Measurements from ENCODE around the gene PSMB4. TPM values are rescaled to one million over a fixed set of nuclear protein-coding genes. Genes with fewer than 3 reads are reported as not detected.
"Not testable (repeated sequence)": the region's sequence is repeated elsewhere in the genome, so short reads cannot be mapped to it uniquely, and the experiment has no call there.

PSMB4 gene
- total RNA-seq, 2 experiments from 2014 or later = 350 to 353 TPM

GRCh38 chr1:151416231-151416630, 16.9 kb downstream of the PSMB4 start:
- intact Hi-C loops (cut with micrococcal nuclease) = no loop called here
- ATAC-seq (no peak), DNase-seq (no peak)
- Mint-ChIP-seq H3K27me3 (no peaks in the 10 kb centered on the region), H3K36me3 (ENCODE audit: low read depth) (peaks cover 29% of the 10 kb centered on the region), H3K4me3 (no peak overlapping the region), H3K27ac (no peak overlapping the region), H3K4me1 (ENCODE audit: low read depth) (no peaks in the 10 kb centered on the region), H3K9me3 (no peaks in the 10 kb centered on the region)
- CTCF ChIA-PET = no interaction called here
- TF ChIP-seq, protein P1, sequence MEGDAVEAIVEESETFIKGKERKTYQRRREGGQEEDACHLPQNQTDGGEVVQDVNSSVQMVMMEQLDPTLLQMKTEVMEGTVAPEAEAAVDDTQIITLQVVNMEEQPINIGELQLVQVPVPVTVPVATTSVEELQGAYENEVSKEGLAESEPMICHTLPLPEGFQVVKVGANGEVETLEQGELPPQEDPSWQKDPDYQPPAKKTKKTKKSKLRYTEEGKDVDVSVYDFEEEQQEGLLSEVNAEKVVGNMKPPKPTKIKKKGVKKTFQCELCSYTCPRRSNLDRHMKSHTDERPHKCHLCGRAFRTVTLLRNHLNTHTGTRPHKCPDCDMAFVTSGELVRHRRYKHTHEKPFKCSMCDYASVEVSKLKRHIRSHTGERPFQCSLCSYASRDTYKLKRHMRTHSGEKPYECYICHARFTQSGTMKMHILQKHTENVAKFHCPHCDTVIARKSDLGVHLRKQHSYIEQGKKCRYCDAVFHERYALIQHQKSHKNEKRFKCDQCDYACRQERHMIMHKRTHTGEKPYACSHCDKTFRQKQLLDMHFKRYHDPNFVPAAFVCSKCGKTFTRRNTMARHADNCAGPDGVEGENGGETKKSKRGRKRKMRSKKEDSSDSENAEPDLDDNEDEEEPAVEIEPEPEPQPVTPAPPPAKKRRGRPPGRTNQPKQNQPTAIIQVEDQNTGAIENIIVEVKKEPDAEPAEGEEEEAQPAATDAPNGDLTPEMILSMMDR (IDR thresholded peaks at IDR 0.05) = no peak
- POLR2A ChIA-PET = interaction anchor here (0.6 to 1.8 kb wide), 2 partner anchors 12 to 14 kb away, joined by 3 to 5 read pairs; no protein-coding TSS in a partner anchor

DNA sequence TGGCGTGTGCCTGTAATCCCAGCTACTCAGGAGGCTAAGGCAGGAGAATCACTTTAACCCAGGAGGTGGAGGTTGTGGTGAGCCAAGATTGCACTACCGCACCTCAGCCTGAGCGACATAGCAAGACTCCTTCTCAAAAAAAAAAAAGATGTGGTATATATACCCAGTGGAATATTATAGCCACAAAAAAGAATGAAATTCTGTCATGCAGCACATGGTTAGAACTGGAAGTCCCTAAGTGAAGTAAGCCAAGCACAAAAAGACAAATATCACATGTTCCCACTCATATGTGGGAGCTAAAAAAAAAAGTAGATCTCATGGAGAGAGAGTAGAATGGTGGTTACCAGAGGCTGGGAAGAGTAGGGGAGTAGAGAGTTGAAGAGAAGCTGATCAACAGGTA, 18.7 kb downstream of the PSMB4 start:
- peaks cover 29% of the 10 kb centered on the region for H3K36me3 Mint-ChIP-seq (ENCODE audit: low read depth)

GRCh38 chr1:151419819-151420218, 20.4 kb downstream of the PSMB4 start:
- Mint-ChIP-seq H3K36me3 (ENCODE audit: low read depth) (peaks cover 27% of the 10 kb centered on the region), H3K9me3 (no peaks in the 10 kb centered on the region), H3K4me1 (ENCODE audit: low read depth) (no peaks in the 10 kb centered on the region), H3K27me3 (no peaks in the 10 kb centered on the region), H3K4me3 (no peak overlapping the region), H3K27ac (no peak overlapping the region)
- ATAC-seq (no peak), DNase-seq (no peak)
- intact Hi-C loops (cut with micrococcal nuclease) = no loop called here
- TF ChIP-seq, protein P1 (IDR thresholded peaks at IDR 0.05) = no peak
- CTCF ChIA-PET = no interaction called here
- POLR2A ChIA-PET = interaction anchor here (0.9 kb wide), 1 partner anchor 8 kb away, joined by 4 read pairs; no protein-coding TSS in a partner anchor

More for the DNA sequence above, 18.7 kb downstream of the PSMB4 start:
- Mint-ChIP-seq H3K4me1 (ENCODE audit: low read depth) (no peaks in the 10 kb centered on the region), H3K4me3 (no peak overlapping the region), H3K27me3 (no peaks in the 10 kb centered on the region), H3K9me3 (no peaks in the 10 kb centered on the region), H3K27ac (no peak overlapping the region)
- no peak for DNase-seq
- intact Hi-C loops (cut with micrococcal nuclease) = no loop called here
- ChIA-PET POLR2A (interaction anchor here (0.6 kb wide), 1 partner anchor 9 kb away, joined by 3 read pairs; no protein-coding TSS in a partner anchor), CTCF (no interaction called here)
- ATAC-seq = no peak
- TF ChIP-seq, protein P1 (IDR thresholded peaks at IDR 0.05) = no peak

DNA sequence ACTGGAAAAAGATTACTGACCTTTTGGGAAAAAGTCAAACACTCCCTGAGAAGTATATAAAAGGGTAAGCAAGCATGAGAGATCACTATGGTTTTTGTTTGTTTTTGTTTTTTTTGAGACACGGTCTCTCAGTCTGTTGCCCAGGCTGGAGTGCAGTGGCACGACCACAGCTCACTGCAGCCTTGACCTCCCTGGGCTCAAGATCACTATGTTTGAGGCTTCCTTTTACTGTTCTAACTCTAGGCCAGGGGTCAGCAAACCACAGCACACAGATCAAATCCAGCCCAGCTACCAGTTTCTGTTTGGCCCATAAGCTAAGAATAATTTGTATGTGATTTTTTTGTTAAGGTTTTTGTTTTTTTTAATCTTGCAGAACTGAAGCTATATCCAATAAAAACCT, 25.7 kb downstream of the PSMB4 start:
- H3K27ac Mint-ChIP-seq = peak overlapping the region; percentile 4
- H3K36me3 Mint-ChIP-seq (ENCODE audit: low read depth) = peaks cover 31% of the 10 kb centered on the region
- no peaks in the 10 kb centered on the region for H3K27me3 Mint-ChIP-seq
- CTCF ChIA-PET = interaction anchor here (0.7 to 1.7 kb wide), 4 partner anchors 25 to 169 kb away, joined by 3 to 4 read pairs (median 3); no protein-coding TSS in a partner anchor
- H3K9me3 Mint-ChIP-seq = no peaks in the 10 kb centered on the region
- no peak overlapping the region for H3K4me3 Mint-ChIP-seq
- TF ChIP-seq, protein P1 (IDR thresholded peaks at IDR 0.05) = no peak
- intact Hi-C loops (cut with micrococcal nuclease) = no loop called here
- DNase-seq = no peak
- ATAC-seq = no peak
- H3K4me1 Mint-ChIP-seq (ENCODE audit: low read depth) = no peaks in the 10 kb centered on the region
- POLR2A ChIA-PET = interaction anchor here (1.1 to 4.2 kb wide), 3 partner anchors 14 to 25 kb away, joined by 3 to 11 read pairs (median 10); partner anchors contain the start of gene PSMB4

DNA sequence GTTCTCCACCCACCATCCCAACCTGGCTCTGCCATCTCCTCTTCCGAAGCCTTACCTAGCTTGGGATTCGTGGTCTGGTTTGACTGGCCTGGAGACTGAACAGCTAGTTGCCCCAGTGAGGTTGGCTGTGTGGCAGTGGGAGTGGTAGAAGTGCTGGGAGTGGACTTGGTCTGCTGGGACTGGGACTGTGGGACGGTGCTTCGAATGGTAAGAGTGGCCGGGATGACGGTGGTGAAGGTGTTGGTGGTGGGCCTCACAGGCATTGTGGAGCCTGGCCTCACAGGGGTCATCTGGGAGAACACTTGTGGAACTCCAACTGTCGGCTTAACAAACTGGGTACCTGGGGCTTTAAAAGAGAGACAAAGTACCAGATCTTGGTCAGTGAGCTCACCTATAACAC, 28.7 kb downstream of the PSMB4 start:
- no peaks in the 10 kb centered on the region for H3K4me1 Mint-ChIP-seq (ENCODE audit: low read depth)
- DNase-seq (no peak), ATAC-seq (no peak)
- H3K36me3 Mint-ChIP-seq (ENCODE audit: low read depth) = peaks cover 26% of the 10 kb centered on the region
- POLR2A ChIA-PET = interaction anchor here (0.9 kb wide), 1 partner anchor 20 kb away, joined by 3 read pairs; no protein-coding TSS in a partner anchor
- no peaks in the 10 kb centered on the region for H3K27me3 Mint-ChIP-seq
- H3K4me3 Mint-ChIP-seq = no peak overlapping the region
- H3K27ac Mint-ChIP-seq = no peak overlapping the region
- CTCF ChIA-PET = interaction anchor here (0.9 to 1.3 kb wide), 2 partner anchors 12 to 17 kb away, joined by 3 to 4 read pairs; no protein-coding TSS in a partner anchor
- intact Hi-C loops (cut with micrococcal nuclease) = no loop called here
- H3K9me3 Mint-ChIP-seq = no peaks in the 10 kb centered on the region
- TF ChIP-seq, protein P1 (IDR thresholded peaks at IDR 0.05) = no peak

DNA sequence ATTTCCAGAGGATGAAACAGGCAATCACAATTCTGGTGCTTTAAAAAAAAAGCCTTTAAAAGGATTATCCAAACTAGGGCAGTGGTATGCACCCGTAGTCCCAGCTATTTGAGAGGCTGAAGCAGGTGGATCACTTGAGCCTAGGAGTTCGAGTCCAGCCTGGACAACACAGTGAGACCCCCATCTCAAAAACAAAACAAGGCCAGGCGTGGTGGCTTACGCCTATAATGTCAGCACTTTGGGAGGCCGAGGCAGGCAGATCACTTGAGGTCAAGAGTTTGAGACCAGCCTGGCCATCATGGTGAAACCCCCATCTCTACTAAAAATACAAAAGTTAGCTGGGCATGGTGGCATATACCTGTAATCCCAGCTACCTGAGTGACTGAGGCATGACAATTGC, 34.5 kb downstream of the PSMB4 start:
- peaks cover 10% of the 10 kb centered on the region for H3K36me3 Mint-ChIP-seq (ENCODE audit: low read depth)
- POLR2A ChIA-PET; intact Hi-C loops (cut with micrococcal nuclease); H3K27ac Mint-ChIP-seq; H3K9me3 Mint-ChIP-seq; H3K4me3 Mint-ChIP-seq; H3K27me3 Mint-ChIP-seq; DNase-seq; ATAC-seq: not testable (repeated sequence)
- H3K4me1 Mint-ChIP-seq (ENCODE audit: low read depth) = peaks cover 23% of the 10 kb centered on the region
- CTCF ChIA-PET = interaction anchor here (2.3 to 4.4 kb wide), 3 partner anchors 11 to 160 kb away, joined by 8 to 13 read pairs (median 12); no protein-coding TSS in a partner anchor

Data from activated CD8-positive, alpha-beta T cell treated with anti-CD3 and anti-CD28 coated beads for 36 hours (primary cell).